GM21619 (cell line): Measurements from ENCODE around the gene CNTRL.
"Not testable (repeated sequence)": the region's sequence is repeated elsewhere in the genome, so short reads cannot be mapped to it uniquely, and the experiment has no call there.

ENCODE experiments used
- ATAC-seq: cut with Tn5 transposase; IDR thresholded peaks from one replicate; pipeline ENCODE4 v1.9.1; 2021; ENCODE audit not compliant: unreplicated experiment

CNTRL gene, protein sequence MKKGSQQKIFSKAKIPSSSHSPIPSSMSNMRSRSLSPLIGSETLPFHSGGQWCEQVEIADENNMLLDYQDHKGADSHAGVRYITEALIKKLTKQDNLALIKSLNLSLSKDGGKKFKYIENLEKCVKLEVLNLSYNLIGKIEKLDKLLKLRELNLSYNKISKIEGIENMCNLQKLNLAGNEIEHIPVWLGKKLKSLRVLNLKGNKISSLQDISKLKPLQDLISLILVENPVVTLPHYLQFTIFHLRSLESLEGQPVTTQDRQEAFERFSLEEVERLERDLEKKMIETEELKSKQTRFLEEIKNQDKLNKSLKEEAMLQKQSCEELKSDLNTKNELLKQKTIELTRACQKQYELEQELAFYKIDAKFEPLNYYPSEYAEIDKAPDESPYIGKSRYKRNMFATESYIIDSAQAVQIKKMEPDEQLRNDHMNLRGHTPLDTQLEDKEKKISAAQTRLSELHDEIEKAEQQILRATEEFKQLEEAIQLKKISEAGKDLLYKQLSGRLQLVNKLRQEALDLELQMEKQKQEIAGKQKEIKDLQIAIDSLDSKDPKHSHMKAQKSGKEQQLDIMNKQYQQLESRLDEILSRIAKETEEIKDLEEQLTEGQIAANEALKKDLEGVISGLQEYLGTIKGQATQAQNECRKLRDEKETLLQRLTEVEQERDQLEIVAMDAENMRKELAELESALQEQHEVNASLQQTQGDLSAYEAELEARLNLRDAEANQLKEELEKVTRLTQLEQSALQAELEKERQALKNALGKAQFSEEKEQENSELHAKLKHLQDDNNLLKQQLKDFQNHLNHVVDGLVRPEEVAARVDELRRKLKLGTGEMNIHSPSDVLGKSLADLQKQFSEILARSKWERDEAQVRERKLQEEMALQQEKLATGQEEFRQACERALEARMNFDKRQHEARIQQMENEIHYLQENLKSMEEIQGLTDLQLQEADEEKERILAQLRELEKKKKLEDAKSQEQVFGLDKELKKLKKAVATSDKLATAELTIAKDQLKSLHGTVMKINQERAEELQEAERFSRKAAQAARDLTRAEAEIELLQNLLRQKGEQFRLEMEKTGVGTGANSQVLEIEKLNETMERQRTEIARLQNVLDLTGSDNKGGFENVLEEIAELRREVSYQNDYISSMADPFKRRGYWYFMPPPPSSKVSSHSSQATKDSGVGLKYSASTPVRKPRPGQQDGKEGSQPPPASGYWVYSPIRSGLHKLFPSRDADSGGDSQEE (N-terminal part only)

DNA sequence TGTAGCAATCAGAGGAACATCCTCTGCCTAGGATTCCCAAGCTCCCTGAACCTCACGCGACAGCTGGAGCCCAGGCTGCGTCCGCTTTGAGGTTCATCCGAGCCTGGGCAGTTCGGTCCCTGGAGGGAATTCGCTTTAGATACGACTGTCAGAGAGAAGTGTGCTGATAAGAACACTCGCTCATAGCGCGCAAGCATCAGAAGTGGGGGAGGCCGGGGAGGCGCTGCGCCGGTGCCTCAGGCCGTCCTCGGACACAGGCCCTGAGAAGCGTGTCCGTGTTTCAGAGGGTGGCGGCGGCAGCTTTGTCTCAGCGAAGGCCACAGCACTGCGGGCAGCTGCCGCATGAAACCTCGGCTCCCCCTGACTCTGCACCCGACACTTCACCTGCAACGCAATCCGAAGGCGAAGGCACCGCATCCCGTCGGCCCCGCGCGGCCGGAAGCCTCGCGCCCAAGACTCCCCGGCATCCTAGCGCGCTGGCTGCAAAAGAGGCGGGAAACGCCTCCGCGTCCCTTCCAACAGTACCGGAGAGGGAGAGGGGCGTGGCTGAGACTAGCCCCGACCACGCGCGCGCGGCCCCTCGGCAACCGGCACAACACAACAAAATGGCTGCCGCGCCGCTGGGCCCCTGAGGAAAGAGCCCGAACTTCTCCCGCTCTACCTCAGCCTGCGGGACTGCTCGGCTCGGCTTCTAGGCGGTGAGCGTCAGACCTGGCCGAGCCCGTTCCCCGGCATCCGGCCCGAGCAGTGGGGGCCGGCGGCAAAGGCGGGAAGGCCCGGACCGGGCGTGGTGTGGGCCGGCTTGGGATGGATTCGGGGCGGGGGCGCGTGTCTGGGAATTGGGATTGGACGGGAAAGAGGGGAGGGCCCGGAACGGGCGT is at the start of gene CNTRL:
Gene CNTRL, plus strand, starts transcription at position 586 of the 881 bp plus-strand sequence. CDS start 13,372 bp downstream, outside the sequence.
- ATAC-seq = peak; percentile 63

DNA sequence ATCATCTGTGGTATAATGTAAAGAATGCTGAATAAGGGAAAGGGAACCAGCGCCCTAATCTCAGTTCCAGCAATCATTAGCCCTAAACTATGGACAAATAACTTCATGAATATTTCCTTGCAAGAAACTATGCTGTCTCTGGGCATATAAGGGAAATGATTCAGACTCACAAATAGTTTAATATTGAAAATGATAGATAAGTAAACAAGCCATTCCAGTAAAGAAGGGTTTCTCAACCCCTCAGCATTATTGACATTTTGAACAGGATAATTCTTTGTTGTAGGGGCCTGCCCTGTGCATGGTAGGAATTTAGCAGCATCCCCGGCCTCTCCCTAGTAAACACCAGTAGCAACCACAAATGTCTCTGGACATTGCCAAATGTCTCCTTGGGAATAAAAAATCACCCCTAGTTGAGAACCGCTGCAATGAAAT is 48.5 kb upstream of the CNTRL start:
- ATAC-seq = no peak

DNA sequence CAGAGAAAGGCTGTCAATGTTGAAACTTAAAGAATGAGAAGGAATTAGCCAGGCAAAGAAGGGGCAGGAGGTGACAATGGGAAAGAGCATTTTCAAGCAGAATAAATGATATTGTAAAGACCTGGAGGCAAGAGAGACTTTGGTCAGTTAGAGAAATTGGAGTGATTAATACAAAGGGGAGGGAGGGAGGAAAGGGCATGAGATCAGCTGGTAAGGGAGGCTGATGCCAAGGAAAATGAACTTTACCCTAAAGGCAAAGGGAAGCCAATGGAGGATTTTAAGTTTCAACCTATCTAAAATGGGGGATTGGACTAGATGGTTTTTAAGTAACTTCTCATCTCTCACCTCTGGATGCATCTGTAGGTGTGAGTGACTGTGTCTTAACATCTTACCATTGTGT is 48.0 kb upstream of the CNTRL start:
- ATAC-seq = no peak

DNA sequence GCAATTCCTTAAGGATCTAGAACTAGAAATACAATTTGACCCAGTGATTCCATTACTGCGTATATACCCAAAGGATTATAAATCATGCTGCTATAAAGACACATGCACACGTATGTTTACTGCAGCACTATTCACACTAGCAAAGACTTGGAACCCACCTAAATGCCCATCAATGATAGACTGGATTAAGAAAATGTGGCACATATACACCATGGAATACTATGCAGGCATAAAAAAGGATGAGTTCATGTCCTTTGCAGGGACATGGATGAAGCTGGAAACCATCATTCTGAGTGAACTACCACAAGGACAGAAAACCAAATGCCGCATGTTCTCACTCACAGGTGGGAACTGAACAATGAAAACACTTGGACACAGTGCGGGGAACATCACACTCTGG is 46.5 kb upstream of the CNTRL start:
- ATAC-seq = not testable (repeated sequence)

DNA sequence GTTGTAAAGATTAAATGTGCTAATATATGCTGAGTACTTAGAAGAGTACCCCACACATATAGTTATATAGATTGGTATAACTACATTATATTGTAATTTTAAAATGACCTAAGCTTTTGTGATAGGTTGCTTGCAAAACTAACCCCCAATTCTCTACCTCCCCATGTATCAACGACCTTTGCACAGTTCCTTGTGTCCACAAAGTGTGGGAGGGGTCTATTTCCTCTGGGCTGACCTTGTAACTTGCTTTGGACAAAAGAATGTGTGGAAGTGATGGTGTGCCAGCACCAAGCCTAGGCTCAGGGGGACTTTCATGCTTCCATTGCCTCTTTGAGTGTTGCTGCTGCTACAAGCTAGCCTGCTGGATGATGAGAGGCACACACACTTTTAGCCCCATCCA is 45.3 kb upstream of the CNTRL start:
- ATAC-seq = no peak

DNA sequence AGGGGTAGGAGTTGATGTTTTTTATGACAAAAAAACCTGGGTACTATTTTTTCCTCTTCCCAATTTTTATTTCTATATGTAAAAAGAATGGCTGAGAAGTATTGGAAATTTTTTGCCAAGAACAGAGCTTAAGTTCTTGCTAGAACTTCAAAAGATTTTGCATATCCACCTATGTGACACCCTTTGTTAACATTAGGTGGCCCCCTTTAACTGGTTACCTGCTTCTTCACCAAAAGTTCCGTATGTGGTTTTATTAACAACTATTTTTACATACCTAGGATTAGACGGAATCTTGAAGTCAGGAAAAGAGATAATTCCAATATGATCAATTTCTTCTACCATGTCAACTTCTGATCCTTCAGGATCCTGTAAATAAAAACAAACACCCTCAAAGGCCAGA is 40.2 kb upstream of the CNTRL start:
- no peak for ATAC-seq

DNA sequence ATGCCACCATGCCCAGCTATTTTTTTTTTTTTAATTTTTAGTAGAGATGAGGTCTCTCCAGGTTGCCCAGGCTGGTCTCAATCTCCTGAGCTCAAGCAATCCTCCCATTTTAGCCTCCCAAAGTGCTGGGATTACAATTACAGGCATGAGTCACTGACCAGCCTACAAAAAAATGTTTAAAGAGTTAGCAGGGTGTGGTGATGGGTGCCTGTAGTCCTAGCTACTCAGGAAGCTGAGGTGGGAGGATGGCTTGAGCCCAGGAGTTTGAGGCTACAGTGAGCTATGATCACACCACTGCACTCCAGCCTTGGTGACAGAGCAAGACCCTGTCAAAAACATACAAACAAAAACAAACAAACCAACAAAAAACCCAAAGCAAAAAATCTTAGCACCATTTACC is 39.0 kb upstream of the CNTRL start:
- ATAC-seq = not testable (repeated sequence)

DNA sequence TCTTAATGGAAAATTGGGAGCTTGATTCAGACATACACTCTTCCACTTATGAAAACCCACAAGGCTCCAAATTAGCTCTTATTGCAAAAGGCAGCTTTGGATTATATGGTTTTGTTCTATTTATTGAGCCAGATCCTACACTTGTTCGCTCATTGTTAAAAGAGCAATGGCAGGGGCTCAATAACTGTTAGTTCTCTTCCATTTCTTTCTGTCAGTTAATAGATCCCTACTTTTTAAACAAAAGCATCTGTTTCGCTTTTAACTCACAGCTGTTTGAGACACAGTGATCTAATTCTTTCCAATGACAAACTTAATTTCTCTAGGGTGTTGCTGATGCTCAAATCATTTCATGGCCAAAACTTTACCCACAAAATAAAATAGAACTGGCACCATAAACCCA is 36.4 kb upstream of the CNTRL start:
- no peak for ATAC-seq

DNA sequence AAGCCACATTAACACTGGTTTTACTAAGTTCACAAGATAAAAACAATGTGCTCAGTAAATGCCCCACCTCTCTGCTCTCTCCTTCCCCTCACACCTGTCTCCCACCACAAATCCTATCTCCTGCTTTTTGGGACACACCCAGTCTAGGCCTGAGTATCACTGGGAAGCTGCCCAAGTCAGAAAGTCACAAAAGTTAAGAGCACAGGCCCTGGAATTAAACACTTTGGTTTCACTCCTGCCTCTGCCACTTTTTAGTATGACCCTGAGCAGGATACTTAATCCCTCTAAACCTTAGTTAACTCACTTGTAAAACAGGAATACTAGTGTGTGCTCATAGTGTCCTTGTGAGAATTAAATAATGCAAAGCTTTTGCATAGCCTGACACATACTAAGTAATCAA is 36.0 kb upstream of the CNTRL start:
- no peak for ATAC-seq

DNA sequence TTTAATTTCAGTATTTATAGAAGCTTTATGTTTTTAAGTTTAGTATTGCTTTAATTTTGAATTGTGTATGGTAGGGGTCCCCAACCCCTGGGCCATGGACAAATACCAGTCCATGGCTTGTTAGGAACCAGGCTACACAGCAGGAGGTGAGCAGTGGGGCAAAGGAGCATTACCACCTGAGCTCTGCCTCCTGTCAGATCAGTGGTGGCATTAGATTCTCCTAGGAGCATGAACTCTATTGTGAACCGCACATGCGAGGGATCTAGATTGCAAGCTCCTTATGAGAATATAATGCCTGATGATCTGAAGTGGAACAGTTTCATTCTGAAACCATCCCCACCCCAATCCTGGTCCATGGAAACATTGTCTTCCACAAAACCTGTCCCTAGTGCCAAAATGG is 26.6 kb upstream of the CNTRL start:
- ATAC-seq = no peak

DNA sequence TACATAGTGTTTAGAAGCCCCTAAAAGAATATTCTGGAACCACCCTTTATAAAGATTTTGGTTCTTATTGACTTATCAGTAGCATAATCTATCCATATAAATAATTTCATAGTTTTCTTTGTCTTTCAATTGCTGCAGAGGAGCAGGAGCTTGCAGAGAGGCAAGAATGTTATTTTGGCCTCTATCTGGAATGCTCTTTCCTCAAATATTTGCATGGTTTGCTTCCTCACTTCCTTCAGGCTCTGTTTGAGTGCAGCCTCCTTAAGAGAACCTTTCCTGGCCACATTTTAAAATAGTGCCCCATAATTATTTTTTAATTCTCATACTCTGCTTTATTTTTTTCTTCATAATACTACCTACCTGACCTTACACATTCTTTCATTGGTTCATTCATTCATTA is 26.1 kb upstream of the CNTRL start:
- ATAC-seq = no peak

DNA sequence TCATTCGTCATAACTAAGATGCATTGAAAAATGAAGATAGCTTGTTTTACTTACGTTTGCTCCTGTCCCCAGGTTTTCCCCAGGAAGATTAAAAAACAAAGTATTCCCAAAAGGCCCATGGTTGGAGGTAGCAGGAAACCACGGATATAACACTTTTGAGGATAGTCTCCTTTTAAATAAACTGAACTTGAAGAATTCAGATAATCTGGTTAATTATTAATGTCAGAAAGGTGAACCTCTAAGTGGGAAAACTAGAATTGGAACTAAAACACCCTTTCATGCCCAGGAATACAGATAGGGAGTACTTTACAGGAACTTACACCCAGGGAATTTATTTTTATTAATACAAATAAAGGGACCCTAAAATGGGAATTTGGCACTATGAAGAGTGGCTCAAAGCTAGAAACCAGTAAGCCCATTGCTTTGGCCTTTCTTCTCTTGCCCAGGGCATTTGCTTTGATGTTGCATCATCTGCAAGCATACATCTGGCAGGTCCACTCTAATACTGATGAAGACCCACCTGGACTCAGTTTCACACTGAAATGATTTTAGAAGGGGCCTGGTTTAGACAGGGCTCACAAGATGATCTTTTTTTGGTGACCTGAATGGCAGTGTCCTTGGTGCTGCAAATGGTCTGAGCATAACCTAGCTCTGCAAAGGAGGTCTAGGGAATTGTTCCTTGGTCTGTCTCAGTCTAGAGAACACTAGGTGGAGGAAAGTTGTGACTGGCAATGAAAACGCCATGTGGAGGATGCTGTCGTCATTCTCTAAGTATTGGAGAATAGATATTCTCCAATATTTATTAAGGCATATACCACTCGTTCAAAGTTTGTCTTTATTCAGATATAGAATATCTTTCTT is 24.4 kb upstream of the CNTRL start, which contains the start of gene C5:
Gene C5, minus strand, starts transcription at position 148 of the 861 bp plus-strand sequence. Its CDS starts 29 bp downstream, at position 119.
- ATAC-seq = no peak

DNA sequence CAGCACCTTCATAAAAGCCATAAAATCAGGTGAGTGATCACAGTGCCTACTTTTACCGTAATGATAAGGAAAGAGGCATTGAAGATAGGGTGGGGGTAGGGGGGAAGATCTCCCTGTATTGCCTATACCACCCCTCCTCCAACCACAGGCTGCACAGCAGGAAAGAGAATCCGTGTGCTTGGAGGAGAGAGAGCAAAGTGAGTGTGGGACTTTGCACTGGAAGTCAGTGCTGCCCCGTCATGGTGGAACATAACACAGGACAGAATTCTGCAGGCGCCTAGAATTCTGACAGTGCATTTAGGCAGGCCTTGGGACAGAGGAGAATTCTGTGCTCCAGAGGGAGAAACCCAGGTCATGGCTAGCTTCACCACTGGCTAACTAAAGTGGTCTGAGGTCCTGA is 21.2 kb upstream of the CNTRL start:
- ATAC-seq = no peak

DNA sequence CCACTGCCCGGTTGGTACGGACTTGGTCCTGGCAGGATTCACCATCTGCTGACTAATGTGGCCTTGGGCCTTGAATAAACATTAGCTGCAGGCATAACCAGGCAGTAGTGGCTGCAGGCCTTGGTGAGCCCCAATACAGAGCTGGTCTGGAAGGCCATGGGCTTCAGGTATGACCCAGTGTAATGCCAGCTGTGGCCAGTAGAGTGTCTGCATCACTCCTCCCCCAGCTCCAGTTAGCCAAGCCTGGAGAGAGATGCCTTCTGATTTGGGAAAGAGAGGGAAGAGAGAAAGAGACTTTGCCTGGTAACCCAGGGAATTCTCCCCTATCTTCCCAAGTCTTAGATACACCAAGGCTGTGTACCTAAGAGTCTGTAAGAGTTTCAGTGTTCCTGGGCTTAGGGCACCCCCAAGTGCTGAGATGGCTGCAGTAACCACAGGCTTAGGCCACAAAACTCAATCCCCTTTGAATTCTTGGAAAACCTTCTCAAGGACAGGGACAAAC is 19.1 kb upstream of the CNTRL start:
- no peak for ATAC-seq

DNA sequence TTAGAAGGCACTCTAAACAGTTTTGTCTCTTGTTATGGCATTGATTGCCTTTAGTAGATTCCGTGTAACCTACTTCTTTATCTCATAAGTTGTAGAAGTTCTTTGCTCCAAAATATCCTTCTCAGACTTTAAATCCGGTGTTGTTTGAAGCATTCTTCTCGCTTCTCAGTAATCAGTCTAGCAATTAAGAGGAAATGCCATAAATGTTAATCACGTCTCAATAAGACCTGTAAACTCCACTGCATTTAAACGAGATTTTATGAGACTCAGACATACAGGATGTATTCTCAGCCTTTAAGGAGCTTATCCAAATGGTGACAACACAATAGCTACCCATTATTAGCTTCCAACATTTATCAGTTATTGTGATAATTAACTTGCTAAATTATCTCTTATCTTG is 16.9 kb upstream of the CNTRL start:
- ATAC-seq = no peak

DNA sequence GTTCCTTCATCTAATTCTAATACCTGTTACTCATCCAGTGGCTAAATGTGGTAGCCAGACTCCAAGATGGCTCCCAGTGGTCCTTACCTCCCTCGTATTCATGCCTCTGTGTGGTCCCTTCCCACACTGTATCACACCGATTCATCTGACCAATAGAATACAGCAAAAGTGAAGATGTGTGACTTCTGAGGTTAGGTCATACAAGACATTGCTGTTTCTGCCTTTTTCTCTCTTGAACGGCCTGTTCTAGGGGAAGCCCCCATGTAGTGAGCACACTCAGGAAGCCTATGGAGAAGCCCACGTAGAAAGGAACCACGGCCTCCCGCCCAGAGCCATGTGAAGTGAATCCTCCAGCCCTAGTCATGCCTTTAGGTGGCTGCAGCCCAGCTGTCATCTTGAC is 15.2 kb upstream of the CNTRL start:
- no peak for ATAC-seq

DNA sequence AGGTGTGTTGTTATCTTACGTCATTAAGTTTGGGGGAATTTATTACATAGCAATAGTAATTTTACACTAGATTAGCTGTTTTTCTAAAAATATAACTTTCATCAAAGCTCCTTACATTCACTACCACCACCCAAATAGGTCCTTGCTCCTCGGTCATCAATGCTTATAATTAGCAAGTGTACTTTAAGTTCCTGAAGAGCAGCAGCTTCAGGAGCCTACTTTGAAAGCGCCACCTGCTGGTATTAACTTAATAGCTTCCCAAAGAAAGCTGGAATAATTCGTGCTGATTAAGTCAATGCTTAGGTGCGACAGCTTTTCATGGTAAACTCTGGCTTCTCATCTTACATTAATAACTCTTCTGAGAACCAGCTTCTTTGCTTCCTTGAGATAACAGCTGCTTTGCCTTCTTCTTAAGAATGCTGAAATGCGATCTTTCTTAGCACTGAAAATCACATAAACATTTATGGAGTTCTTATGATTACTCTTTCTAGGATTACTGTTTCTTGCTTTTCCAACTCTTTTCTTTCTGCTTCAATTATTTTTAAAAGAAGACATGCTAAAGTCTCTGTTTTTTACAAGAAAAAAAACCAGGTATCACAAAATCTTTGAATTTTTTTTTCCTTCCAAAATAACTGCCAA is 14.6 kb upstream of the CNTRL start:
- no peak for ATAC-seq

DNA sequence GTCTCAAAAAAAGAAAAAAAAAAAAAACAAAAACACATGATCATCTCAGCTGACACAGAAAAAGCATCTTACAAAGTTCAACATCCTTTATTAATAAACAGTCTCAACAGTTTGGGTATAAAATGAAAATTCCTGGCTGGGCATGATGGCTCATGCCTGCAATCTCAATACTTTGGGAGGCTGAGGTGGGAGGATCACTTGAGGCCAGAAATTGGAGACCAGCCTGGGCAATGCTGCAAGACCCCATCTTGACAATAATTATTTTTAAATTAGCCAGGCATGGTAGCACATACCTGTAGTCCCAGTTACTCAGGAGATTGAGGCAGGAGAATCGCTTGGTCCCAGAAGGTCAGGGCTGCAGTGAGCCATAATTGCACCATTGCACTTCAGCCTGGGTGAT is 7.9 kb upstream of the CNTRL start:
- ATAC-seq = no peak

DNA sequence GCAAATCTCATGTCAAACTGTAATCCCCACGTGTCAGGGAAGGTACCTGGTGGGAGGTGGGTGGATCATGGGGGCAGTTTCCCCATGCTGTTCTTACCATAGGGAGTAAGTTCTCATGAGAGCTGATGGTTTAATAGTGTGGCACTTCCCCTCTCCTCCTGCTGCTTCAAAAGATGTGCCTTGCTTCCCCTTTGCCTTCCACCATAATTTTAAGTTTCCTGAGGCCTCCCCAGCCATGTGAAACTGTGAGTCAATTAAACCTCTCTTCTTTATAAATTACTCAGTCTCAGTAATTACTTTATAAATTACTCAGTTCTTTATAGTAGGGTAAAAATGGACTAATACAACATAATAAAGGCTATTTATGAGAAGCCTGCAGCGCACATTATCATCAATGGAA is 7.1 kb upstream of the CNTRL start:
- no peak for ATAC-seq
